Pulmonary artery endothelial cell (primary cell): ENCODE data around the gene KRIT1. TPM values are rescaled to one million over a fixed set of nuclear protein-coding genes. Genes with fewer than 3 reads are reported as not detected.
A peak's percentile ranks its signal among the peaks of the same experiment; 100 is the strongest.
"Not testable (repeated sequence)": the region's sequence is repeated elsewhere in the genome, so short reads cannot be mapped to it uniquely, and the experiment has no call there.

Experiments used
- DNase-seq: peaks from one replicate; pipeline ENCODE4 v3.0.0-alpha.2; 2011; ENCODE audit warnings: low read depth, low spot score
- total RNA-seq: library from RNA; depleted of rRNA; stranded (reverse); fragments of >200 nt; gene quantifications from 2 replicates; pipeline ENCODE4 v1.2.3, GENCODE V29; 2014

The KRIT1 gene
- total RNA-seq, 1 donor from 2014 or later: 40.5 TPM

- DNase-seq: no peak
Measured at GRCh38 chr7:92250603-92251002, 4.9 kb upstream of the KRIT1 start.

GRCh38 chr7:92246360-92247101 is 817 bp upstream of the KRIT1 start:
- no peak for DNase-seq

- DNase-seq: no peak
Measured at GRCh38 chr7:92244808-92245486, 767 bp downstream of the KRIT1 start.

GRCh38 chr7:92242972-92243371 is 2.7 kb downstream of the KRIT1 start:
- no peak for DNase-seq

- no peak for DNase-seq
Measured at GRCh38 chr7:92230547-92230946, 15.2 kb downstream of the KRIT1 start.

GRCh38 chr7:92228742-92229141 is 17.0 kb downstream of the KRIT1 start:
- no peak for DNase-seq

GRCh38 chr7:92228100-92228499 is 17.6 kb downstream of the KRIT1 start:
- DNase-seq: no peak

GRCh38 chr7:92226981-92227380 is 18.7 kb downstream of the KRIT1 start:
- DNase-seq: no peak

GRCh38 chr7:92221766-92222165 is 23.9 kb downstream of the KRIT1 start:
- DNase-seq: no peak

- DNase-seq: no peak
Measured at GRCh38 chr7:92206672-92207071, 39.0 kb downstream of the KRIT1 start.

GRCh38 chr7:92205987-92206386 is 39.7 kb downstream of the KRIT1 start:
- no peak for DNase-seq

GRCh38 chr7:92200791-92201190 is 44.9 kb downstream of the KRIT1 start:
- DNase-seq: no peak

GRCh38 chr7:92192326-92192725 is 53.4 kb downstream of the KRIT1 start:
- no peak for DNase-seq

GRCh38 chr7:92189246-92189645 is 56.5 kb downstream of the KRIT1 start:
- DNase-seq: not testable (repeated sequence)

GRCh38 chr7:92184294-92184693 is 61.4 kb downstream of the KRIT1 start:
- not testable (repeated sequence) for DNase-seq

- peak; percentile 36 for DNase-seq
Measured at GRCh38 chr7:92178928-92179924, 66.5 kb downstream of the KRIT1 start, which contains the start of gene LRRD1. TSS of gene LRRD1 (minus strand) at chr7:92179142. CDS start at chr7:92165202, 13,940 bp downstream.

- no peak for DNase-seq
Measured at GRCh38 chr7:92177362-92177761, 68.4 kb downstream of the KRIT1 start.

GRCh38 chr7:92169529-92169928 is 76.2 kb downstream of the KRIT1 start:
- DNase-seq: not testable (repeated sequence)

GRCh38 chr7:92161271-92161670 is 84.4 kb downstream of the KRIT1 start:
- no peak for DNase-seq

GRCh38 chr7:92158660-92159575 is 86.8 kb downstream of the KRIT1 start:
- no peak for DNase-seq

- no peak for DNase-seq
Measured at GRCh38 chr7:92156990-92157389, 88.7 kb downstream of the KRIT1 start.
